HG02870 (cell line): ENCODE data around the gene RNPS1.
A peak's percentile ranks its signal among the peaks of the same experiment; 100 is the strongest.
"Not testable (repeated sequence)": the region's sequence is repeated elsewhere in the genome, so short reads cannot be mapped to it uniquely, and the experiment has no call there.

Experiments
- ATAC-seq: cut with Tn5 transposase; IDR thresholded peaks from one replicate; pipeline ENCODE4 v1.9.1; 2021; ENCODE audit warnings: mild to moderate bottlenecking, moderate library complexity; ENCODE audit not compliant: unreplicated experiment

Gene RNPS1

DNA sequence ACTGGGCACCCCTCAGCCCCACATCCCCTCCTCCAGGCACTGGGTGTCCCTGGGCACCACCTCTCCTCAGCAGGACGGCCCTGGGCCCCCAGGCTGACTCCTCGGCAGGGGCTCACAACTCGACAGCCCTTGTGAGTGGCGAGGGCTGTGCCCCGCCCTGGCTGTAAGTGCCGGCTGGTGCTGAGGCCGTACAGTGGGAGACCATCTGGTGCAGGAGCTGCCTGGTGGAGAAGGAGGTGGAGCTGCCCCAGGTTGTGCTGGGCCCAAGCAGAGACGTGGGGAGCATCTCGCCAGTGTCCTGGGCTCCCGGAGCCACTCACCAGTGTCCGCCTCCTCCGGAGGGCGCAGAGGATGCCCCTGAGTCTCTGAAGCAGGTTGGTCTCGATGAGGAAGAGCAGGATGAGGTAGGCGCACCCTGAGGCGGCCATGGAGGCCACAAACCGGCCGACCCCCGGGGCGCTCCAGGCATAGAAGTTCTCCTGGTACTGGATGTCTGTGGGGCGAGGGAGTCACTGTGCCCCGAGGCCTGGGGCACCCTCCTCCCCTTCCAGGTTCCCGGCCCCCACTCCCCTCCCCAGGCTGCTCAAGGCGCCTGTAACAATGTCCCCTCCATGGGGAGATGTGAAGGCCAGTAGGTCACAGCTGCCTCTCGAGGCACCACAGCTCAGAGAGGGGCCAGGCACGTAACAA lies 15.1 kb upstream of the RNPS1 start:
- ATAC-seq = no peak

GRCh38 chr16:2282262-2282661 lies 14.3 kb upstream of the RNPS1 start:
- no peak for ATAC-seq

- ATAC-seq = no peak
These were observed 13.1 kb upstream of the RNPS1 start for GRCh38 chr16:2280981-2281542.

- no peak for ATAC-seq
These were observed 12.5 kb upstream of the RNPS1 start for GRCh38 chr16:2280461-2280860.

DNA sequence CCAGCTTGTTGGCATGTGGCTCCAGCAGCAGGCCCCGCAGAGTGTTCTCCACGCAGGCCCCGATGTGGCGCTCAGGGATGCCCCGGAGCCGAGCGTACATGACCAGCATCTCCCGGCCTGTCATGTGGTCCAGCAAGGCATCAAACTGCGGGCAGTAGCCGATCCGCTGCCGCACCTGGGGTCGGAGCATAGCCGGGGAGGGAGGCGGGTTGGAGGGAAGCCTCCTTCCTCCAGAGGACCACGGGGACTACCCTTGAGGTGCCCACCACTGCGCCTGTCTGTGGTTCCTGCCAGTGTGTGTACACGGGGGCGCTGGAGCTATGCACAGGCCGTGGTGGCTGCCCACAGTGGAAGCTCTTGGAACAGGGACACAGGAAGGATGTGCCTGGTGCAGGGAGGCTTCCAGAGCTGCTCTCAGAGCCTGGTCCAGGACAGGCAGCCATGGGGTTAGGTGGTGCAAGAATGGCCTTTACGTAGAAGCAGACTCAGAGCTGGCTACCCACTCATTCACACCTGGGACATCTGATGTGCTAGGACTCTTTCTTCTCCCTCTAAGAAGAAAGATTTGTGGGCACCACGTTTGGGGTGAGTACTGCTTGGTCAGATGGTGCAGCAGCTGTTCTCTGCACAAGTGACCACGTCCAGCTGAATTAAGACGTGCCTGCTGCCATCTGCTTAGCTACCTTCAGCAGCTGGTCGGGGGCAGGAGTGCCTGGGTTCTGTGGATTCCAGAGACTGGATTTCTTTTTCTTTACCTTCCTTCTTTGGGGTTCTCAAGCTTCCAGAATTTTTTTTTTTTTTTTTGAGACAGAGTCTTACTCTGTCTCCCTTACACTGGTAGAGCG lies 11.3 kb upstream of the RNPS1 start:
- ATAC-seq = no peak

GRCh38 chr16:2278272-2278608 lies 10.3 kb upstream of the RNPS1 start:
- ATAC-seq = no peak

DNA sequence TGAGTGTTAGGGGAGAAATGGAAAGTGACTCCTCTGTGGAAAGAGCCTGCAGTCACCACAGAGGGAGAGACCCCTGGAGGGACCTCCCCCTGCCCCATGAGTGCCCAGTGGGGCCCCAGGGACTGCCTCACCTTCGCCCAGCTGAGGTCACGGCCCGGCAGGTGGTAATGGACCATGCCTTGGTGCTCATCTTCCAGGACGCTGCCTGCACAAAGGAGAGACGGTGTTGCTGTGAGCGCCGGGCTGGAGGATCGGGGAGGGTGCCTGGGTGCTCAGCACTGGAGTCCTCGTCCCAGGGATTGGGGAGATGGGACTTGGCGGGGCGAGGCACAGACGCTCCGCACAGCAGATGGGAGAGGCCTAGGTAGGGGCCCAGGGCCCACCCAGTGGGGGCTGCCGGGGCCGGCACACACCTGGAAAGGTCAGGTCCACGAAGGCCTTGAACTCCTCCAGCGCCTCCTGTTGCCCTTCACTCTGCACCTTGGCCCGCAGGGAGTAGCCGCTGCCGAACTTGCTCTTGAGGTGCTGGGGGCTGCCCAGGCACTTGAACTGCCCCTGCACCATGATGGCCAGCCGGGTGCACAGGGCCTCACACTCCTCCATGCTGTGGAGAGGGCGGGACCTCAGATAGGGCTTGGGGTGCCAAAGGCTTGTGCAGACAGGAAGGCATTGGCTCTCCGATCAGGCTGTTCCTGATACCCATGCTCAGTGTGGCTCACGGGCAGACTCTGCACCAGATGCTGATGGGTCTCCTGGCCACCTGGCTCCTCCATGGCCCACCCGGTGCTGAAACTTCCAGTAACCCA lies 9.7 kb upstream of the RNPS1 start:
- no peak for ATAC-seq

DNA sequence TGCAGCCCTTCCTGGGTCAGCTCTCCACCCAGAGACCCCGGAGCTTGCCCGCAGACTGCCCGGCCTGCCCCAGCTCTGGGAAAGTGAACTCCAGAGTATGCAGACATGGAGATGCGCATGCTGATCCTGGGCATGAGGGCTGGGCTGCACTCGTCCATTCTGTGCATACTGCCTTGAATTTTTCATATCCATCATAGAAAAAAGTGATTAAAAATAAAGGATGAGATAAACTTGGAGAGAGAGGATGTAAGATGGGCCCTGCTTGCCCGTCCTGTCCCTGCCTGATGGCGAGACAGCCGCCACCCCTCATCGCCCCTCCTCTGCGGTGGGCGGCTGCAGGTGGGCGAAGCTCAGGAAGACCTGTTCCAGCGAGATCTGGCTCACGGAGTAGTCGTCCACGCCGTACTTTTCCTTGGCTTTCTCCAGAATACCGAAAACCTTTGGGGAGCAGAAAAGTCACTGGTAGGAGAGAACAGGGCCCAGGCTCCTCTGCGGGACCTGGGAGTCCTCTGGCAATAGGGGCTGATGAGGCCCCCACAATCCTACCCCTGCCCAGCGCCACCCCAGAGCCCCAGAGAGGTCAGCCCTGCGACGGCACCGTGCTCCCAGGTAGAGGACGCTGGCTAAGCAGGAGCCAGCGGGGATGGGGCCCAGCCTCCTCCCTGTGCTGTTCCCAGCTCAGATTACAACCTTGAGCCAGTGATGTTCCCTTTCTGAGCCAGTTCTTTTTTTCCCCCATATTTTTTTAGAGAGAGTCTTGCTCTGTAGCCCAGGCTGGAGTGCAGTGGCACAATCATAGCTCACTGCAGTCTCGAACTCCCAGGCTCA lies 8.7 kb upstream of the RNPS1 start:
- ATAC-seq = no peak

DNA sequence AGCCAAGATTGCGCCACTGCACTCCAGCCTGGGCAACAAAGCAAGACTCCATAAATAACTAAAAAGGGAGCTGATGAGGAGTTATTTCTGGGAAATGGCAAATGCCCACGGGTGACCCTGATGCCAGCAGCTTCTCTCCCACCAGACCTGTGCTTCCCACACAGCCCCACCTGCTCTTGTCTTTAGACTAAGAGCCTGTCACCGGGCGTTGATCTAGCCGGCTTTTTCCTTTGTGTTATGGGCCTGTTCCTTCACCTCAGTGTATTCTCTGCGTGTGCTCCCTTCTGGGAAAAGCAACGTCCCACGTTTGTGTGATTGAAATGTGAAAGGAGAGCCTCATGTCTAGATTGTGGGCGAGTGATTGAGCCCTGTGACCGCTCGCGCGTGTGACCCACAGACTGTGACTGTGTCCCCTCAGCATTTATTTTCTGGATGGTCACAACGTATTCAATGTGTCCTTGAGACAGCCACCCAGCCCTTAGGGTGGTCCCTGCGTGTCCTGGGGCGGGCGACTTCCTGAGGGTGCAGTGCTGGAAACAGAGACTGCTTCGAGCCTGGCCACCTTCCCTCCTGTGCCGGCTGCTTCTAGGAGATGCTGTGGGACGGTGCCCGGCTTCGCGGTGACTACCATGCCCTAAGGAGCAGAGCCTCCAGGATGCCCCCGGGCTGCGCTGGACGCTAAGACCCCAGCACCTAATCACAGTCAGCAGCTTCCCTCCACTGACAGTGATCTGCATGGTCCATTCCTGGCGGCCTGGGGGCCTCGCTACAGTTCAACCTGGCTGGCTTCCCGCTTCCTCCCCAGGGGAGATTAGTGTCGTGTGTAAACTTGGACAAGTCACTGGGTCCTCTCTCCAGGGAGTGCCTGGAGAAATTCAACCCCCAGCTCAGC lies 7.8 kb upstream of the RNPS1 start:
- ATAC-seq = no peak

- ATAC-seq = no peak
These were observed 6.0 kb upstream of the RNPS1 start for GRCh38 chr16:2273931-2274330.

DNA sequence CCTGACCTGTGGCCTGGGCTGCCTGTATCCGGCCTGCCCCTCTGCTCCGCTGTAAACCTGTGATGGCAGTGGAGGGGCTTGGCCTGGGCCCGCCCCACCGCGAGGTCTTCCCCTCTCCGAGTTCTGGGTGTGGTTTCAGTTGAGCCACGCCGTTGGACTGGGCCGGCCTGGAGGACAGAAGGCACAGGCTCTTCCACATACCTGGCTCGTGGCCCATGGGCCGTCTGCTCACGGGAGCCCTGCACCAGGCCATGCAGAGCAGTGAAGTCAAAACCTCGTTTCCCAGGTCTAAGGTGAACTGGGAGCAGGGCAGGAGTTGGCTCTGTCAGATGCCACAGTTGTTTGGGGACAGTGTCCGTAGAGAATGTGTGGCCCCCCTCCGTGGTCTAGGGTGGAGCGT lies 5.6 kb upstream of the RNPS1 start:
- ATAC-seq = no peak

GRCh38 chr16:2271848-2272461 lies 4.0 kb upstream of the RNPS1 start:
- ATAC-seq = no peak

GRCh38 chr16:2270588-2271470 lies 2.9 kb upstream of the RNPS1 start:
- ATAC-seq = no peak

- ATAC-seq = no peak
These were observed 2.1 kb upstream of the RNPS1 start for GRCh38 chr16:2270070-2270462.

- ATAC-seq = peak; percentile 46
These were observed 417 bp downstream of the RNPS1 start for GRCh38 chr16:2267505-2267912.

- not testable (repeated sequence) for ATAC-seq
These were observed 1.0 kb downstream of the RNPS1 start for GRCh38 chr16:2266887-2267286.

DNA sequence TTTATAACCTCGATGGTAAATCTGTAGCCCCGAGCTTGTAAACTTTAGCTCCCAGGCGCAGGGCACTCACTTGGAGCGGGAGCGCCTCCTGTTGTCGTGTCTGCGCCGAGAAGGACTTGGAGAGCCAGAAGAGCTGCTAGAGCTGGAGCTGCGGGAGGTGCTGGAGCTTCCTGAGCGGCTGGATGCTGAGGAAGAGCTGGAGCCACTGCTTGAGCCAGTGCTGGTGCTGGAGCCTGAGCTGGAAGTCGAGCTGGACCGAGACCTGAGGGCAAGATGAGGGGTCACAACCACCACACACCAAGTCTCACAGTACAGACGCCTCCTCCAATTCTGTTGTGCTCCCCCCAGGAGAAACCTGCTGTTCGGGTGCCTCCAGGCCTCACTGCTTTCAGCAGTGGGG lies 4.9 kb downstream of the RNPS1 start:
- not testable (repeated sequence) for ATAC-seq

DNA sequence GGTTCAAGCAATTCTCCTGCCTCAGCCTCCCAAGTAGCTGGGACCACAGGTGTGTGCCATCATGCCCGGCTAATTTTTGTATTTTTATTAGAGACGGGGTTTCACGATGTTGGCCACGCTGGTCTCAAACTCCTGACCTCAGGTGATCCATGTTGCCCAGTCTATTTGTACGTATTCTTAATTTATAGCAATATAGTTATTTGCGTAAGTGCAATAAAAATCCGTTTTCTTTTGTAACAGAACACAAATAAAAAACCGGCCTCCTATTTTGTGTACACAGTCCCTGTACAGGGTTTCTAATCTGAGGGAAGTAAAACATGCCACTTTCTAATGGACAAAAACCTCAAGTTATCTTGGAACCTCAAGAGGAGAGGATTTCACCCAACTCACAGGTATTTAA lies 7.7 kb downstream of the RNPS1 start:
- ATAC-seq = no peak
